Tibial nerve (tissue), 4 donors: ENCODE measurements around the gene PDE1C. TPM values are rescaled to one million over a fixed set of nuclear protein-coding genes. Genes with fewer than 3 reads are reported as not detected.

Experiments used
- DNase-seq, 2 donors: peaks; one replicate each; pipeline ENCODE4 v3.0.0-alpha.2; 2019; ENCODE audit warnings: low spot score in 2 of 2
- H3K27ac ChIP-seq, 4 donors: fragments of 200-600 bp; sonication (generic) in 3 of 4; one replicate each; pipeline ENCODE4 v1.5.1; 2017 to 2019; ENCODE audit warnings: mild to moderate bottlenecking in 1 of 4
- H3K27me3 ChIP-seq, 2 donors: fragments of 200-600 bp; sonication (generic) in 1 of 2; one replicate each; pipeline versions ENCODE4 v1.5.1 to v1.6.0; 2017 to 2019
- H3K36me3 ChIP-seq, 3 donors: fragments of 200-600 bp; sonication (generic); one replicate each; pipeline ENCODE4 v1.5.1; 2018 to 2019
- H3K4me1 ChIP-seq, 4 donors: fragments of 200-600 bp; sonication (generic) in 3 of 4; one replicate each; pipeline ENCODE4 v1.5.1; 2017 to 2019
- H3K4me3 ChIP-seq, 4 donors: fragments of 200-600 bp; sonication (generic) in 3 of 4; one replicate each; pipeline ENCODE4 v1.5.1; 2017 to 2019; ENCODE audit warnings: mild to moderate bottlenecking in 1 of 4, moderate library complexity in 1 of 4
- H3K9me3 ChIP-seq, 4 donors: fragments of 200-600 bp; sonication (generic) in 3 of 4; one replicate each; pipeline ENCODE4 v1.5.1; 2017 to 2019
- EP300 ChIP-seq, 2 donors: sonication (generic); formaldehyde crosslinking; IDR thresholded peaks; one replicate each; pipeline ENCODE4 v1.6.1; 2017; ENCODE audit warnings: antibody characterized with exemption in 2 of 2, mild to moderate bottlenecking in 1 of 2
- POLR2A ChIP-seq, 2 donors: fragments of 450-650 bp; IDR thresholded peaks; one replicate each; pipeline ENCODE4 v1.6.1; 2017; ENCODE audit warnings: antibody characterized with exemption in 2 of 2, mild to moderate bottlenecking in 2 of 2, moderate library complexity in 2 of 2
- WGBS, 2 donors: methylation state at CpG; one replicate each; pipeline ENCODE4 v1.1.5; 2018; 5-methylcytosine and 5-hydroxymethylcytosine counted together
- total RNA-seq, 4 donors: library from RNA; depleted of rRNA; stranded (reverse); fragments of >200 nt; gene quantifications; one replicate each; pipeline ENCODE4 v1.1.0, GENCODE V29; 2016
- TF ChIP-seq, protein P1 (sequence below), 5 experiments: fragments of 200-600 bp in 3 of 5; fragments of 450-650 bp in 2 of 5; sonication (generic) in 3 of 5; IDR thresholded peaks; one replicate each; pipeline ENCODE4 v1.5.1; 2016 to 2019; ENCODE audit warnings: antibody characterized with exemption in 5 of 5, mild to moderate bottlenecking in 3 of 5, moderate library complexity in 2 of 5

The PDE1C gene
- total RNA-seq, 4 donors from 2014 or later, result 10.6 to 31.8 (median 20.7) TPM

DNA sequence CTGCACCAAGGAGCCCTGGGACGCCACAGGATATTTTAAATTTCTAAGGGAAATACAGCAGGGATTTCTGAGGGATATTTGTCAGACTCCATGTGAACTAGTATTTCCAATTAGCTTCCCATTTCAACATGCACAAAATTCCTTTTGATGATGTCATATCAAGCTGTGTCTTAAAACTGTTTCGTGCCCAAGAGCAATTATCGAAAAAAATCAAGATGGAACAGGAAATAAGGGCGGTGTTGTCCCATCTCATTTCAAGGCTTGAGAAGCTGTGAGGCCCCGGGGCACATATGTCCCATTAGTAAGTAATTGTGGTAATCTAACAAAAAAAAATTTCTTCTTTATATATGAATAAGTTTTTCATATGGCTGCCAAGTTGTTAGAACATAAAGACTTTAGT is 335.8 kb downstream of the PDE1C start:
- WGBS, 2 donors, result 46 to 51% methylated on average over 5 of the region's 5 CpGs
- TF ChIP-seq POLR2A (IDR thresholded peaks at IDR 0.05) (no peak), EP300 (IDR thresholded peaks at IDR 0.05) (no peak)
- TF ChIP-seq, protein P1, sequence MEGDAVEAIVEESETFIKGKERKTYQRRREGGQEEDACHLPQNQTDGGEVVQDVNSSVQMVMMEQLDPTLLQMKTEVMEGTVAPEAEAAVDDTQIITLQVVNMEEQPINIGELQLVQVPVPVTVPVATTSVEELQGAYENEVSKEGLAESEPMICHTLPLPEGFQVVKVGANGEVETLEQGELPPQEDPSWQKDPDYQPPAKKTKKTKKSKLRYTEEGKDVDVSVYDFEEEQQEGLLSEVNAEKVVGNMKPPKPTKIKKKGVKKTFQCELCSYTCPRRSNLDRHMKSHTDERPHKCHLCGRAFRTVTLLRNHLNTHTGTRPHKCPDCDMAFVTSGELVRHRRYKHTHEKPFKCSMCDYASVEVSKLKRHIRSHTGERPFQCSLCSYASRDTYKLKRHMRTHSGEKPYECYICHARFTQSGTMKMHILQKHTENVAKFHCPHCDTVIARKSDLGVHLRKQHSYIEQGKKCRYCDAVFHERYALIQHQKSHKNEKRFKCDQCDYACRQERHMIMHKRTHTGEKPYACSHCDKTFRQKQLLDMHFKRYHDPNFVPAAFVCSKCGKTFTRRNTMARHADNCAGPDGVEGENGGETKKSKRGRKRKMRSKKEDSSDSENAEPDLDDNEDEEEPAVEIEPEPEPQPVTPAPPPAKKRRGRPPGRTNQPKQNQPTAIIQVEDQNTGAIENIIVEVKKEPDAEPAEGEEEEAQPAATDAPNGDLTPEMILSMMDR (IDR thresholded peaks at IDR 0.05), result no peak
- Histone ChIP-seq H3K27ac (no peak overlapping the region), H3K36me3 (no peaks in the 10 kb centered on the region), H3K4me3 (no peak overlapping the region), H3K27me3 (no peaks in the 10 kb centered on the region), H3K4me1 (peaks cover 0 to 6% (median 0%) of the 10 kb centered on the region in 4 donors), H3K9me3 (no peaks in the 10 kb centered on the region)
- no peak for DNase-seq

- DNase-seq, result no peak
- no peaks in the 10 kb centered on the region for H3K4me1 ChIP-seq
- no peak for TF ChIP-seq POLR2A (IDR thresholded peaks at IDR 0.05)
- no peak for TF ChIP-seq EP300 (IDR thresholded peaks at IDR 0.05)
- TF ChIP-seq, protein P1 (IDR thresholded peaks at IDR 0.05), result no peak
- H3K36me3 ChIP-seq, result no peaks in the 10 kb centered on the region
- H3K4me3 ChIP-seq, result no peak overlapping the region
- H3K9me3 ChIP-seq, result no peaks in the 10 kb centered on the region
- H3K27me3 ChIP-seq, result no peaks in the 10 kb centered on the region
- WGBS, 2 donors, result 38 to 40% methylated on average over 3 of the region's 3 CpGs
- no peak overlapping the region for H3K27ac ChIP-seq
Measured at GRCh38 chr7:31729195-31729804, 340.9 kb downstream of the PDE1C start.

DNA sequence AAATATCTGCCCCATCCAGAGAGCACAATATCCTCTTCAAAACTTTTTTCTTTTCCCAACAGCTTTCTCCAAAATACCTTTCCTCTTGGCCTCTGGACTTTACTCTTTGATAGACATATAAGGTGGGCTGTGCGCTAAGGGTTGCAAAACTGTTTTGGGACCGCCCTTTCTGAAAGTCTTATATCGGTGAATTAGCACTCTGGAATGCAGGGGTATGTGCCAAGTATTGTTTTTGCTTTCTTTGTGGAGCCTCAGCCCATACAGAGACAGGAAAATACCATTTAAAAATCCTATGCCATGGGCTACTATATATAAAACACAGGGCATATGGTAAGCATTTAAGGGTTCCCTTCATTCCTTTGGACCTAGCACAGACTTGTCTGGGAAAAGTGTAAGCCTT is 345.5 kb downstream of the PDE1C start:
- Histone ChIP-seq H3K4me1 (peaks cover 0 to 3% (median 0%) of the 10 kb centered on the region in 4 donors), H3K9me3 (no peaks in the 10 kb centered on the region), H3K36me3 (no peaks in the 10 kb centered on the region), H3K27me3 (no peaks in the 10 kb centered on the region), H3K4me3 (no peak overlapping the region), H3K27ac (no peak overlapping the region)
- 56 to 57% methylated on average over 3 of the region's 3 CpGs for WGBS, 2 donors
- TF ChIP-seq, protein P1 (IDR thresholded peaks at IDR 0.05), result no peak
- TF ChIP-seq EP300 (IDR thresholded peaks at IDR 0.05) (no peak), POLR2A (IDR thresholded peaks at IDR 0.05) (no peak)
- DNase-seq, result no peak

DNA sequence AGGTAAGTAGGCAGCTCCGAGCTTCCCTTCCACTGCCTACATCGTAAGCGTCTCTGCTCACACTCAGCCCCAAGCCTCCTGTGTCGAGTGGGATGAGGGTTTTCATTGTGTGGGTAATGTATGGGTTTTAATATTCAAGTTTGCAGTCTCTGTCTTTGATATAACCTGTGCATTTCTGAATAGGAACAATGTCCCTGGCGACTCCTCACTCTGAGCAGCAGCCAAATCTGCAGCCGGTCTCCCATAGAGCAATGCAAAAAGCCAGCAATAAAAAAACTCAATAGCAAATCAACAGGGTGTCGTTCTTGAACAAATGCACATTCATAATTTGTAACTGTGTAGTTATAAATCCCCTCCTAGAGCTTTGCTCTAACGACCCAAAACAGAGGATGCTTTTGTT is 349.8 kb downstream of the PDE1C start:
- WGBS, 2 donors, result 38 to 43% methylated on average over 8 of the region's 8 CpGs
- H3K27me3 ChIP-seq, result no peaks in the 10 kb centered on the region
- no peak overlapping the region for H3K27ac ChIP-seq
- H3K4me1 ChIP-seq, result peaks cover 0 to 3% (median 0%) of the 10 kb centered on the region in 4 donors
- no peaks in the 10 kb centered on the region for H3K36me3 ChIP-seq
- DNase-seq, result no peak
- no peak for TF ChIP-seq POLR2A (IDR thresholded peaks at IDR 0.05)
- TF ChIP-seq, protein P1 (IDR thresholded peaks at IDR 0.05), result no peak
- no peak for TF ChIP-seq EP300 (IDR thresholded peaks at IDR 0.05)
- no peaks in the 10 kb centered on the region for H3K9me3 ChIP-seq
- H3K4me3 ChIP-seq, result no peak overlapping the region

DNA sequence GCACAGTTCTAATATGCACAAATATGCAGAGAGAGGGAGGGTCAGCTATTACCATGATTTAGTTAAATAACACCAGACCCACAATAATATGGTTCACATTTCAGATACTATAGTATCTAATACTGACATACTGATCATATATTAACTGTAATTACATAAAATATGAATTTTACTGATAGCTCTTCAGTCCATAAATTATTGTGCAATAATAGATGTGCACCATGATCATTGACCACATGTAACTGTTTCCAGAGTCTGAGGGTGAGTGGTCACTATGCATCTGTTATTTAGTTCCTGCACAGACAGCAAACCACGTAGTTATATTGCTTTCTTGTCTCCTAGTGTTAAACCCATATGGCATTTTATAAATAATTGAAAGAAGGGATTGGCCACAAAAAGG is 353.9 kb downstream of the PDE1C start:
- 58 to 74% methylated on average over 1 of the region's 1 CpG for WGBS, 2 donors
- Histone ChIP-seq H3K27ac (no peak overlapping the region), H3K36me3 (no peaks in the 10 kb centered on the region), H3K27me3 (no peaks in the 10 kb centered on the region), H3K9me3 (peaks cover 0 to 9% (median 0%) of the 10 kb centered on the region in 4 donors), H3K4me1 (peaks cover 0 to 3% (median 0%) of the 10 kb centered on the region in 4 donors), H3K4me3 (no peak overlapping the region)
- DNase-seq, result no peak
- TF ChIP-seq POLR2A (IDR thresholded peaks at IDR 0.05) (no peak), EP300 (IDR thresholded peaks at IDR 0.05) (no peak)
- TF ChIP-seq, protein P1 (IDR thresholded peaks at IDR 0.05), result no peak
